SK-N-SH treated with all-trans-retinoic acid at 6 μM for 48 hours (cell line): ENCODE measurements around the gene SEL1L3.

ENCODE experiments used
- ARNTL ChIP-seq: fragments of 450-650 bp; formaldehyde crosslinking; IDR thresholded peaks from 2 replicates; pipeline ENCODE4 v1.5.0; 2020; ENCODE audit warnings: low read depth, mild to moderate bottlenecking, moderate library complexity, borderline replicate concordance
- GLIS3 ChIP-seq: fragments of 250-450 bp; sonication (Bioruptor Pico); IDR thresholded peaks from 2 replicates; pipeline ENCODE4 v1.5.0; 2020; ENCODE audit warnings: mild to moderate bottlenecking, moderate library complexity
- PPARA ChIP-seq: fragments of 250-450 bp; sonication (Bioruptor Pico); IDR thresholded peaks from 2 replicates; pipeline ENCODE4 v1.5.0; 2020; ENCODE audit warnings: mild to moderate bottlenecking, borderline replicate concordance
- RARB ChIP-seq: fragments of 250-450 bp; sonication (Bioruptor Pico); IDR thresholded peaks from 2 replicates; pipeline ENCODE4 v1.8.0; 2021; ENCODE audit warnings: mild to moderate bottlenecking, moderate library complexity
- SNAI2 ChIP-seq: fragments of 250-450 bp; sonication (Bioruptor Pico); IDR thresholded peaks from 2 replicates; pipeline ENCODE4 v1.5.0; 2020; ENCODE audit warnings: mild to moderate bottlenecking, moderate library complexity
- ZNF565 ChIP-seq: fragments of 450-650 bp; formaldehyde crosslinking; conservative IDR thresholded peaks from 2 replicates; pipeline ENCODE4 v1.5.0; 2020; ENCODE audit warnings: low read depth, mild to moderate bottlenecking, moderate library complexity
- TF ChIP-seq, protein P1 (sequence below): fragments of 250-450 bp; sonication (Bioruptor Pico); IDR thresholded peaks from 2 replicates; pipeline ENCODE4 v1.8.0; 2020; ENCODE audit warnings: mild to moderate bottlenecking, moderate library complexity, borderline replicate concordance
- TF ChIP-seq, protein P2 (sequence below): fragments of 250-450 bp; sonication (Bioruptor Pico); IDR thresholded peaks from 2 replicates; pipeline ENCODE4 v1.5.1; 2020; ENCODE audit warnings: low read depth, mild to moderate bottlenecking, moderate library complexity

DNA sequence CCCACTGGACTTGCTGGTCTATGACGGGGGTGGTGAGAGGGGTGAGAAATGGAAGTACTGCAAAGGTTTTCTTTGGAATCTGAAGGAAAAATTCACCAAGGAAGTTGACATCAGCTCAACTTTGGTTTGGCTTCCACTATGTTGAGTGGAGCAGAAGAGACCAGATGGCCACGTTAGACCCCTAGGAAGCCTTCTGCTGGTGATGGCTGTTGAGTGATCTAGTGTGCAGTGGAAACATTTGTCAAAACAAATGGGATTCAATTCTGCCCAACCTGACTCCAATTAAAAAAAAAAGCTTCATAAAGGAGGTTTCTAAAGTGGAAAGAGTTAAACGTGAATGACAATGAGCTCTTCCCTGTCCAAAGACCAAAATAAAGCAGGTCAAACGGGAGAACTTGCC lies 25.7 kb downstream of the SEL1L3 start:
- TF ChIP-seq GLIS3 (CRISPR knock-in tag) (no peak), RARB (CRISPR knock-in tag) (no peak), SNAI2 (no peak), PPARA (CRISPR knock-in tag) (no peak), ARNTL (no peak), ZNF565 (CRISPR knock-in tag) (no peak)
- TF ChIP-seq, protein P1, sequence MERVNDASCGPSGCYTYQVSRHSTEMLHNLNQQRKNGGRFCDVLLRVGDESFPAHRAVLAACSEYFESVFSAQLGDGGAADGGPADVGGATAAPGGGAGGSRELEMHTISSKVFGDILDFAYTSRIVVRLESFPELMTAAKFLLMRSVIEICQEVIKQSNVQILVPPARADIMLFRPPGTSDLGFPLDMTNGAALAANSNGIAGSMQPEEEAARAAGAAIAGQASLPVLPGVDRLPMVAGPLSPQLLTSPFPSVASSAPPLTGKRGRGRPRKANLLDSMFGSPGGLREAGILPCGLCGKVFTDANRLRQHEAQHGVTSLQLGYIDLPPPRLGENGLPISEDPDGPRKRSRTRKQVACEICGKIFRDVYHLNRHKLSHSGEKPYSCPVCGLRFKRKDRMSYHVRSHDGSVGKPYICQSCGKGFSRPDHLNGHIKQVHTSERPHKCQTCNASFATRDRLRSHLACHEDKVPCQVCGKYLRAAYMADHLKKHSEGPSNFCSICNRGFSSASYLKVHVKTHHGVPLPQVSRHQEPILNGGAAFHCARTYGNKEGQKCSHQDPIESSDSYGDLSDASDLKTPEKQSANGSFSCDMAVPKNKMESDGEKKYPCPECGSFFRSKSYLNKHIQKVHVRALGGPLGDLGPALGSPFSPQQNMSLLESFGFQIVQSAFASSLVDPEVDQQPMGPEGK (CRISPR knock-in tag): no peak
- TF ChIP-seq, protein P2, sequence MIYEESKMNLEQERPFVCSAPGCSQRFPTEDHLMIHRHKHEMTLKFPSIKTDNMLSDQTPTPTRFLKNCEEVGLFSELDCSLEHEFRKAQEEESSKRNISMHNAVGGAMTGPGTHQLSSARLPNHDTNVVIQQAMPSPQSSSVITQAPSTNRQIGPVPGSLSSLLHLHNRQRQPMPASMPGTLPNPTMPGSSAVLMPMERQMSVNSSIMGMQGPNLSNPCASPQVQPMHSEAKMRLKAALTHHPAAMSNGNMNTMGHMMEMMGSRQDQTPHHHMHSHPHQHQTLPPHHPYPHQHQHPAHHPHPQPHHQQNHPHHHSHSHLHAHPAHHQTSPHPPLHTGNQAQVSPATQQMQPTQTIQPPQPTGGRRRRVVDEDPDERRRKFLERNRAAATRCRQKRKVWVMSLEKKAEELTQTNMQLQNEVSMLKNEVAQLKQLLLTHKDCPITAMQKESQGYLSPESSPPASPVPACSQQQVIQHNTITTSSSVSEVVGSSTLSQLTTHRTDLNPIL (CRISPR knock-in tag): no peak
